Pericardium fibroblast (primary cell): Measurements from ENCODE around the gene TREM1. TPM values are rescaled to one million over a fixed set of nuclear protein-coding genes. Genes with fewer than 3 reads are reported as not detected.

Experiments
- total RNA-seq: library from RNA; depleted of rRNA; stranded (reverse); fragments of >200 nt; gene quantifications from 2 replicates; pipeline ENCODE4 v1.2.3, GENCODE V29; 2015

Gene TREM1
- not detected in 2 replicates for total RNA-seq

DNA sequence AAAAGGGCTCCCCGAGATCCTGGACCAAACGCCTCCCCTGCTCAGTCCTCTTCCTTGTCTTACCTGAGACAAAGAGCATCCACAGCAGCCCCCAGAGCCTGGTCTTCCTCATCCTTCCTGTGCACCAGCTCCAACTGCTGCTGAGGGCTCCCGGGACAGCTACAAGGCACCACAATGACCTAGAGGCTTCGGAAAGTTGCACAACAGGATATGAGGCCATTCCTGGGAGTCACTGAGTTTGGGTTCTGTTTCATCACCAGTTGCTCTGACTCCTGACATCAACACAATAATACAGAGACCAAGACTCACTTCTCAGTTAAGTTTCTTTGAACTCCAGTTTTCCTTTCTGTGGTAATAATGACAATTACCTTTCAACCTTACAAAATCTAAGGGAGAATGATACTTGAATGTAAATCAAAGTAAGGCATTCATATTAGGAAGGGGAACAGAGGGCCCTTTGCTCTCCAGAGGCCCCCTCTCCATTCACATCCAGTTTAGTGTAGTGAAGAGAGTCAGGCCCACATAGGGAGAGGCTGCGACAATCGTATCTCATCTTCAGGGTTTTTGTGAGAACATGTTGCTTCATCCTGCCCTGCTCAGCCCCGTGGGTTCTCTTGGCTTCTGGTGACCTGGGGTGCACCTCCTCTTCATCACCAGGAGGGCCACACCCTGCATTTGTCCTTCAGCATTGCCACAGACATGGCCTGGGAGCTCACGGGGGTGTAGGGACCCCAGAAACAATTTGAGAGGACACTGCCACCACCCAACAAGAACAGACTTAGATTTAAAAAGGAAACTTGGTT lies at the start of gene TREM1:
Gene TREM1, minus strand, starts transcription at position 139 of the 803 bp plus-strand sequence. Its CDS starts 27 bp downstream, at position 112.

DNA sequence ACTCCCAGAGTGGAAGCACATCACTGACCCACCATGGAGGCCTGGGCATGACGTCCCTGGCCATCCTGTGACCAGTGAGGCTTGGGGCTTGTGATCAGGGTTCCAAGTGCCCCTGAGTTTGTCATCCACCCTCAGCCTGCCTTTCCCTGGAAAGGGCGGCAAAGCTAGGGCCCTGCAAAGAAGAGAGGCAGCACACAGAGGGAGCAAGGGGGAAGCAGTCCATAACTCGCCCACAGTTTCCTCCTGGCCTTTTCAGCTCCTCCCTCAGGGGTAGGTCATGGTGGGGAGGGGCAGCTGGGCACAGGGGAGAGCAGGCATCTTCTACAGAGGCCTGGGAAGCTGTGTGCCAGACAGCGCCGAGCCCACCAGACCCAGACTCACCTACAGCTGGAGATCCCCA lies 48.8 kb upstream of the TREM1 start, which contains the start of gene NCR2:
Gene NCR2, plus strand, starts transcription at position 313 of the 400 bp plus-strand sequence. CDS start 269 bp downstream, outside the sequence.

GRCh38 chr6:41228096-41228495 lies 58.4 kb downstream of the TREM1 start, which contains the start of gene TREML4:
Gene TREML4 (plus strand): TSS chr6:41228349. CDS start chr6:41228428, 79 bp downstream.

Other genes with a start within 250 kb of the TREM1 start
- 0.12 TPM in 1 of 2 replicates, not detected in the other for gene UNC5CL, start 247.5 kb downstream of the TREM1 start, total RNA-seq
- gene TSPO2, start 244.2 kb downstream of the TREM1 start, total RNA-seq, result not detected in 2 replicates
- 0.09 TPM in 1 of 2 replicates, not detected in the other for gene APOBEC2, start 233.5 kb downstream of the TREM1 start, total RNA-seq
- gene OARD1, start 214.3 kb downstream of the TREM1 start, total RNA-seq, result 9.5 and 12.6 TPM in 2 replicates
- 6.0 and 7.7 TPM in 2 replicates for gene NFYA, start 213.7 kb downstream of the TREM1 start, total RNA-seq
- gene TREML1, start 132.3 kb downstream of the TREM1 start, total RNA-seq, result not detected in 2 replicates
- not detected in 2 replicates for gene TREM2, start 123.6 kb downstream of the TREM1 start, total RNA-seq
- not detected in 2 replicates for gene TREML2, start 85.5 kb downstream of the TREM1 start, total RNA-seq
- not detected in 2 replicates for gene TREML4, start 58.3 kb downstream of the TREM1 start, total RNA-seq
- gene NCR2, start 48.9 kb upstream of the TREM1 start, total RNA-seq, result not detected in 2 replicates